Sigmoid colon (tissue), 7 donors: Measurements from ENCODE around the gene UGT1A5. TPM values are rescaled to one million over a fixed set of nuclear protein-coding genes. Genes with fewer than 3 reads are reported as not detected.

ENCODE experiments used
- DNase-seq: peaks from one replicate; pipeline ENCODE4 v3.0.0-alpha.2; 2019
- H3K27ac ChIP-seq, 4 donors: fragments of 200-600 bp; sonication (generic); one replicate each; pipeline ENCODE4 v1.5.1; 2016 to 2019; ENCODE audit warnings: mild to moderate bottlenecking in 1 of 4
- H3K27me3 ChIP-seq, 3 donors: fragments of 200-600 bp; sonication (generic); one replicate each; pipeline ENCODE4 v1.5.1; 2019; ENCODE audit warnings: mild to moderate bottlenecking in 1 of 3
- H3K36me3 ChIP-seq, 4 donors: fragments of 200-600 bp; sonication (generic); one replicate each; pipeline ENCODE4 v1.5.1; 2016 to 2019
- H3K4me1 ChIP-seq, 4 donors: fragments of 200-600 bp; sonication (generic); one replicate each; pipeline ENCODE4 v1.5.1; 2017 to 2019
- H3K4me3 ChIP-seq, 4 donors: fragments of 200-600 bp; sonication (generic); one replicate each; pipeline ENCODE4 v1.5.1; 2017 to 2019; ENCODE audit warnings: mild to moderate bottlenecking in 2 of 4, moderate library complexity in 1 of 4
- H3K9me3 ChIP-seq, 4 donors: fragments of 200-600 bp in 3 of 4; sonication (generic) in 3 of 4; one replicate each; pipeline versions ENCODE4 v1.5.1 to v1.6.1; 2013 to 2019
- EP300 ChIP-seq, 4 donors: sonication (generic); formaldehyde crosslinking; IDR thresholded peaks; one replicate each; pipeline ENCODE4 v1.6.1; 2017; ENCODE audit warnings: antibody characterized with exemption in 4 of 4
- POLR2A ChIP-seq, 2 donors: fragments of 450-650 bp; IDR thresholded peaks; one replicate each; pipeline ENCODE4 v1.6.1; 2016; ENCODE audit warnings: antibody characterized with exemption in 2 of 2, mild to moderate bottlenecking in 2 of 2, moderate library complexity in 2 of 2
- POLR2AphosphoS5 ChIP-seq, 4 donors: sonication (generic); formaldehyde crosslinking; IDR thresholded peaks; one replicate each; pipeline ENCODE4 v1.6.1; 2017; ENCODE audit warnings: antibody characterized with exemption in 4 of 4
- WGBS, 2 donors: extraction: QIAGEN DNeasy Blood & Tissue Kit; methylation state at CpG; one replicate each; pipeline ENCODE4 v1.1.7; 2013; 5-methylcytosine and 5-hydroxymethylcytosine counted together
- intact Hi-C: fragments of 100-400 bp; cut with DNase I; formaldehyde crosslinking; loops from one replicate; pipeline ENCODE4 v1.15.1; 2023
- polyA plus RNA-seq, 3 donors: library from polyadenylated mRNA; stranded (reverse); fragments of 200-250 nt; gene quantifications; one replicate each; pipeline ENCODE4 v1.2.3, GENCODE V29; 2013
- total RNA-seq, 4 donors: library from RNA; depleted of rRNA; stranded (reverse); fragments of >200 nt; gene quantifications; one replicate each; pipeline ENCODE4 v1.1.0, GENCODE V29; 2016
- TF ChIP-seq, protein P1 (sequence below), 4 experiments: fragments of 450-650 bp in 3 of 4; fragments of 200-600 bp in 1 of 4; IDR thresholded peaks; one replicate each; pipeline ENCODE4 v1.5.1; 2016 to 2019; ENCODE audit warnings: antibody characterized with exemption in 4 of 4, mild to moderate bottlenecking in 3 of 4, moderate library complexity in 2 of 4
- donor health status: healthy with polysubstance abuse.
- donor health status: Bipolar disorder and iron deficiency.
- donor health status: healthy.

The UGT1A5 gene
- total and polyA plus RNA-seq, 7 donors: 0.22 TPM; not detected in 6

- Histone ChIP-seq H3K36me3 (no peaks in the 10 kb centered on the region), H3K27me3 (no peaks in the 10 kb centered on the region), H3K4me1 (no peaks in the 10 kb centered on the region), H3K4me3 (no peak overlapping the region), H3K27ac (no peak overlapping the region), H3K9me3 (peaks cover 0 to 1% (median 0%) of the 10 kb centered on the region in 4 donors)
- 81 to 91% methylated on average over 11 of the region's 11 CpGs for WGBS, 2 donors
- TF ChIP-seq EP300 (IDR thresholded peaks at IDR 0.05) (no peak), POLR2A (IDR thresholded peaks at IDR 0.05) (no peak), POLR2AphosphoS5 (IDR thresholded peaks at IDR 0.05) (no peak)
- TF ChIP-seq, protein P1, sequence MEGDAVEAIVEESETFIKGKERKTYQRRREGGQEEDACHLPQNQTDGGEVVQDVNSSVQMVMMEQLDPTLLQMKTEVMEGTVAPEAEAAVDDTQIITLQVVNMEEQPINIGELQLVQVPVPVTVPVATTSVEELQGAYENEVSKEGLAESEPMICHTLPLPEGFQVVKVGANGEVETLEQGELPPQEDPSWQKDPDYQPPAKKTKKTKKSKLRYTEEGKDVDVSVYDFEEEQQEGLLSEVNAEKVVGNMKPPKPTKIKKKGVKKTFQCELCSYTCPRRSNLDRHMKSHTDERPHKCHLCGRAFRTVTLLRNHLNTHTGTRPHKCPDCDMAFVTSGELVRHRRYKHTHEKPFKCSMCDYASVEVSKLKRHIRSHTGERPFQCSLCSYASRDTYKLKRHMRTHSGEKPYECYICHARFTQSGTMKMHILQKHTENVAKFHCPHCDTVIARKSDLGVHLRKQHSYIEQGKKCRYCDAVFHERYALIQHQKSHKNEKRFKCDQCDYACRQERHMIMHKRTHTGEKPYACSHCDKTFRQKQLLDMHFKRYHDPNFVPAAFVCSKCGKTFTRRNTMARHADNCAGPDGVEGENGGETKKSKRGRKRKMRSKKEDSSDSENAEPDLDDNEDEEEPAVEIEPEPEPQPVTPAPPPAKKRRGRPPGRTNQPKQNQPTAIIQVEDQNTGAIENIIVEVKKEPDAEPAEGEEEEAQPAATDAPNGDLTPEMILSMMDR (IDR thresholded peaks at IDR 0.05): no peak
- no peak for DNase-seq
- intact Hi-C loops: no loop called here
Measured at GRCh38 chr2:233817995-233818638, 105.4 kb downstream of the UGT1A5 start.

GRCh38 chr2:233818639-233819621 is 106.2 kb downstream of the UGT1A5 start:
- H3K4me1 ChIP-seq: no peaks in the 10 kb centered on the region
- peaks cover 0 to 1% (median 0%) of the 10 kb centered on the region in 4 donors for H3K9me3 ChIP-seq
- no peak overlapping the region for H3K27ac ChIP-seq
- intact Hi-C loops: no loop called here
- H3K36me3 ChIP-seq: no peaks in the 10 kb centered on the region
- TF ChIP-seq POLR2A (IDR thresholded peaks at IDR 0.05): no peak
- no peak for TF ChIP-seq EP300 (IDR thresholded peaks at IDR 0.05)
- TF ChIP-seq, protein P1 (IDR thresholded peaks at IDR 0.05): no peak
- TF ChIP-seq POLR2AphosphoS5 (IDR thresholded peaks at IDR 0.05): no peak
- no peak overlapping the region for H3K4me3 ChIP-seq
- DNase-seq: peak; percentile 48
- 83 to 84% methylated on average over 17 of the region's 17 CpGs for WGBS, 2 donors
- H3K27me3 ChIP-seq: no peaks in the 10 kb centered on the region

DNA sequence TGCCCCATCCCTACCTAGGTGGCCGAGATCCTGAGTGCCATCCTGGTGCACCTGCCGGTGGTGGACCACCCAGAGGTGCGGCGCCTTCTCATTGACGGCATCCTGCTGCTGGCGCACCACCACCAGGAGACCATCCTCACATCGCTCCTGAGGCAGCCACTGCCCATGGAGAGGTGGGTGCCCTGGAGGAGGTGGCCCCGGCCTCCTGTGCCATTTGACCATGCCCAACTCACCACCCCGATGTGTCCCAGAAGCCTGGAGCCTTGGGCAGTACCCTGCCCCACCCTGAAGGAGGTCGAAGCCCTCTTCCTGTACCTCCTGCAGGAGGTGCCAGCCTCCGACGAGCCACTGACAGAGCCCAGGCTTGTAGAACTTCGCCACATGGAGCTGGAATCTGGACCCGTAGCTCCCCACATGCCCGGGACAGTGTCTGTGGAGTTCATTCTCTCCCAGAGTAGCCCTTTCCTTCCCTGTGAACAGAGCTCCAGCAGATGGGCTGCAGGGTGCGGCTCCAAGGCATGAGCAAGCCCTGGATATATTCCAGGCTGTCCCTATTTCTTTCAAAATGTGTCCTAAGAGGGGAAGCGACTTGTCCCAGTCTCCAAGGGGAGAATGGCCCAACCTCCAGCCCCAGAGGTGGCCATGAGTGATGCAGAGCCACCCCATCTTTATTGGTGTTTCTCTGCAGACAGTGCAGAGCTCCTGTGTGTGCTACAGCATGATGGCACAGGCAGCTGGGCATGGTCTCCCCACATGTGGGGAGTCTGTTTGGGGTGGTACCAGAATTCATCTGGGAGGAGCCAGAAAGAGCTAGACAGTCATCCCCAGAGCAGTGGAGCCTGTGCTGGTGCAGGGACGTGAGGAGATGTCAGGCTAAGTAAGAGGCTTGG is 107.4 kb downstream of the UGT1A5 start:
- H3K4me1 ChIP-seq: no peaks in the 10 kb centered on the region
- peak; percentile 54 for DNase-seq
- WGBS, 2 donors: 86 to 88% methylated on average over 18 of the region's 18 CpGs
- H3K27ac ChIP-seq: no peak overlapping the region
- H3K9me3 ChIP-seq: no peaks in the 10 kb centered on the region
- no peaks in the 10 kb centered on the region for H3K36me3 ChIP-seq
- TF ChIP-seq POLR2AphosphoS5 (IDR thresholded peaks at IDR 0.05): no peak
- no peak for TF ChIP-seq EP300 (IDR thresholded peaks at IDR 0.05)
- TF ChIP-seq, protein P1 (IDR thresholded peaks at IDR 0.05): no peak
- TF ChIP-seq POLR2A (IDR thresholded peaks at IDR 0.05): no peak
- H3K27me3 ChIP-seq: no peaks in the 10 kb centered on the region
- H3K4me3 ChIP-seq: no peak overlapping the region
- intact Hi-C loops: no loop called here

GRCh38 chr2:233820774-233821105 is 108.0 kb downstream of the UGT1A5 start:
- H3K27ac ChIP-seq: no peak overlapping the region
- no peak overlapping the region for H3K4me3 ChIP-seq
- H3K36me3 ChIP-seq: no peaks in the 10 kb centered on the region
- no peaks in the 10 kb centered on the region for H3K27me3 ChIP-seq
- no peaks in the 10 kb centered on the region for H3K4me1 ChIP-seq
- intact Hi-C loops: no loop called here
- DNase-seq: peak; percentile 32
- H3K9me3 ChIP-seq: no peaks in the 10 kb centered on the region
- WGBS, 2 donors: 87 to 94% methylated on average over 6 of the region's 6 CpGs
- TF ChIP-seq, protein P1 (IDR thresholded peaks at IDR 0.05): no peak
- TF ChIP-seq EP300 (IDR thresholded peaks at IDR 0.05): no peak
- no peak for TF ChIP-seq POLR2A (IDR thresholded peaks at IDR 0.05)
- TF ChIP-seq POLR2AphosphoS5 (IDR thresholded peaks at IDR 0.05): no peak
